ENCODE data around the gene NUBPL. TPM values are rescaled to one million over a fixed set of nuclear protein-coding genes. Genes with fewer than 3 reads are reported as not detected.
"Not testable (repeated sequence)": the region's sequence is repeated elsewhere in the genome, so short reads cannot be mapped to it uniquely, and the experiment has no call there.

Gene NUBPL
- total RNA-seq, 1 experiment from 2014 or later: 11.6 TPM

- H3K27me3 Mint-ChIP-seq (ENCODE audit: low read depth): no peaks in the 10 kb centered on the region
- no peak overlapping the region for H3K27ac Mint-ChIP-seq
- H3K4me3 Mint-ChIP-seq: no peak overlapping the region
- ChIA-PET POLR2A (no interaction called here), CTCF (no interaction called here)
- ATAC-seq: no peak
- peaks cover 38% of the 10 kb centered on the region for H3K9me3 Mint-ChIP-seq
- TF ChIP-seq ZNF263 (CRISPR knock-in tag; IDR thresholded peaks at IDR 0.05; ENCODE audit: low read depth): no peak
- TF ChIP-seq IRF2 (CRISPR knock-in tag; IDR thresholded peaks at IDR 0.05; ENCODE audit: borderline replicate concordance, low read depth): no peak
- H3K4me1 Mint-ChIP-seq: no peaks in the 10 kb centered on the region
- peaks cover 3% of the 10 kb centered on the region; the same call in 1 of the 2 replicates for H3K36me3 Mint-ChIP-seq
- DNase-seq (ENCODE audit: low spot score): no peak
These were observed 50.7 kb downstream of the NUBPL start for GRCh38 chr14:31611778-31612433.

DNA sequence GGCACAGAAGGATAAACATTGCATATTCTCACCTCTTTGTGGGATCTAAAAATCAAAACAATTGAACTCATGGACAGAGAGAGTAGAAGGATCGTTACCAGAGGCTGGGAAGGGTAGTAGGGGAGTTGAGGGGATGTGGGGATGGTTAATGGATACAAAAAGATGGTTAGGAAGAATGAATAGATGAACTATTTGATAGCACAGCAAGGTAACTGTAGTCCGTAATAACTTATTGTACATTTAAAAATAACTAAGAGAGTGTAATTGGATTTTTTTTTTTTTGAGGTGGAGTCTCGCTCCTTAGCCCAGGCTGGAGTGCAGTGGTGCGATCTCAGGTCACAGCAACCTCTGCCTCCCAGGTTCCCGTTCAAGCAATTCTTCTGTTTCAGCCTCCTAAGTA, 52.0 kb downstream of the NUBPL start:
- POLR2A ChIA-PET: no interaction called here
- CTCF ChIA-PET: no interaction called here
- Mint-ChIP-seq H3K27ac (no peak overlapping the region), H3K27me3 (ENCODE audit: low read depth) (no peaks in the 10 kb centered on the region), H3K9me3 (peaks cover 35% of the 10 kb centered on the region), H3K4me1 (no peaks in the 10 kb centered on the region), H3K36me3 (peaks cover 3% of the 10 kb centered on the region; the same call in 1 of the 2 replicates), H3K4me3 (no peak overlapping the region)
- TF ChIP-seq, protein P1, sequence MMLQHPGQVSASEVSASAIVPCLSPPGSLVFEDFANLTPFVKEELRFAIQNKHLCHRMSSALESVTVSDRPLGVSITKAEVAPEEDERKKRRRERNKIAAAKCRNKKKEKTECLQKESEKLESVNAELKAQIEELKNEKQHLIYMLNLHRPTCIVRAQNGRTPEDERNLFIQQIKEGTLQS (CRISPR knock-in tag; conservative IDR thresholded peaks at IDR 0.05): no peak
- TF ChIP-seq, protein P2, sequence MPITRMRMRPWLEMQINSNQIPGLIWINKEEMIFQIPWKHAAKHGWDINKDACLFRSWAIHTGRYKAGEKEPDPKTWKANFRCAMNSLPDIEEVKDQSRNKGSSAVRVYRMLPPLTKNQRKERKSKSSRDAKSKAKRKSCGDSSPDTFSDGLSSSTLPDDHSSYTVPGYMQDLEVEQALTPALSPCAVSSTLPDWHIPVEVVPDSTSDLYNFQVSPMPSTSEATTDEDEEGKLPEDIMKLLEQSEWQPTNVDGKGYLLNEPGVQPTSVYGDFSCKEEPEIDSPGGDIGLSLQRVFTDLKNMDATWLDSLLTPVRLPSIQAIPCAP (CRISPR knock-in tag; IDR thresholded peaks at IDR 0.05): no peak
- ATAC-seq (no peak), DNase-seq (ENCODE audit: low spot score) (no peak)

DNA sequence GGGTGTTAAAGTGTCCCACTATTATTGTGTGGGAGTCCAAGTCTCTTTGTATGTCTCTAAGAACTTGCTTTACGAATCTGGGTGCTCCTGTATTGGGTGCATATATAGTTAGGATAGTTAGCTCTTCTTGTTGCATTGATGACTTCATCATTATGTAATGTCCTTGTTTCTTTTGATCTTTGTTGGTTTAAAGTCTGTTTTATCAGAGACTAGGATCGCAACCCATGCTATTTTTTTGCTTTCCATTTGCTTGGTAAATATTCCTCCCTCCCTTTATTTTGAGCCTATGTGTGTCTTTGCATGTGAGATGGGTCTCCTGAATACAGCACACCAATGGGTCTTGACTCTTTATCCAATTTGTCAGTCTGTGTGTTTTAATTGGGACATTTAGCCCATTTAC, 57.7 kb downstream of the NUBPL start:
- Mint-ChIP-seq H3K9me3 (peaks cover 55% of the 10 kb centered on the region), H3K36me3 (peaks cover 33% of the 10 kb centered on the region)
- POLR2A ChIA-PET; DNase-seq (ENCODE audit: low spot score); ATAC-seq; H3K27ac Mint-ChIP-seq; H3K4me1 Mint-ChIP-seq; H3K4me3 Mint-ChIP-seq; H3K27me3 Mint-ChIP-seq (ENCODE audit: low read depth); CTCF ChIA-PET: not testable (repeated sequence)

DNA sequence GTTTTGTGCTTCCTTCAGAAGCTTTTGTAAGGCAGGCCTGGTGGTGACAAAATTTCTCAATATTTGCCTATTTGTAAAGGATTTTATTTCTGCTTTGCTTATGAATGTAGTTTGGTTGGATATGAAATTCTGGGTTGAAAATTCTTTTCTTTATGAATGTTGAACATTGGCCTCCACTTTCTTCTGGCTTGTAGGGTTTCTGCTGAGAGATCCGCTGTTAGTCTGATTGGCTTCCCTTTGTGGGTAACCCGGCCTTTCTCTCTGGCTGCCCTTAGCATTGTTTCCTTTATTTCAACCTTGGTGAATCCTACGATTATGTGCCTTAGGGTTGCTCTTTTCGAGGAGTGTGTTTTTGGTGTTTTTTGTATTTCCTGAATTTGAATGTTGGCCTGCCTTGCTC, 58.2 kb downstream of the NUBPL start:
- H3K27ac Mint-ChIP-seq: no peak overlapping the region
- ATAC-seq: no peak
- POLR2A ChIA-PET: no interaction called here
- TF ChIP-seq NR1H2 (CRISPR knock-in tag; IDR thresholded peaks at IDR 0.05) (no peak), ZNF317 (CRISPR knock-in tag; IDR thresholded peaks at IDR 0.05; ENCODE audit: borderline replicate concordance, low read depth) (0 out of 2 replicates have a peak, but pooled peaks have one; percentile 20), ZNF425 (CRISPR knock-in tag; conservative IDR thresholded peaks at IDR 0.05) (no peak), FOXK1 (CRISPR knock-in tag; IDR thresholded peaks at IDR 0.05) (no peak)
- H3K36me3 Mint-ChIP-seq: peaks cover 36% of the 10 kb centered on the region
- H3K4me3 Mint-ChIP-seq: no peak overlapping the region
- peaks cover 59% of the 10 kb centered on the region for H3K9me3 Mint-ChIP-seq
- H3K4me1 Mint-ChIP-seq: no peaks in the 10 kb centered on the region
- CTCF ChIA-PET: no interaction called here
- DNase-seq (ENCODE audit: low spot score): no peak
- no peaks in the 10 kb centered on the region for H3K27me3 Mint-ChIP-seq (ENCODE audit: low read depth)

DNA sequence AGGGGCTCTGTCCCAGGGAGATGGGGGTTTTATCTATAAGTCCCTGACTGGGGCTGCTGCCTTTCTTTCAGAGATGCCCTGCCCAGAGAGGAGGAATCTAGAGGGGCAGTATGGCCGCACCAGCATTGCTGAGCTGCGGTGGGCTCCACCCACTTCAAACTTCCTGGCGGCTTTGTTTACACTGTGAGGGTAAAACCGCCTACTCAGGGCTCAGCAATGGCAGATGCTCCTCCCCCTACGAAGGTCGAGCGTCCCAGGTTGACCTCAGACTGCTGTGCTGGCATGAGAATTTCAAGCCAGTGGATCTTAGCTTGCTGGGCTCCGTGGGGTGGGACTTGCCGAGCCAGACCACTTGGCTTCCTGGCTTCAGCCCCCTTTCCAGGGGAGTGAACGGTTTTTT, 59.7 kb downstream of the NUBPL start:
- POLR2A ChIA-PET; H3K4me1 Mint-ChIP-seq; H3K4me3 Mint-ChIP-seq; CTCF ChIA-PET; H3K27ac Mint-ChIP-seq; H3K27me3 Mint-ChIP-seq (ENCODE audit: low read depth): not testable (repeated sequence)
- DNase-seq (ENCODE audit: low spot score) (peak; percentile 23), ATAC-seq (peak; percentile 82)
- Mint-ChIP-seq H3K9me3 (peaks cover 60% of the 10 kb centered on the region), H3K36me3 (peaks cover 36% of the 10 kb centered on the region)

DNA sequence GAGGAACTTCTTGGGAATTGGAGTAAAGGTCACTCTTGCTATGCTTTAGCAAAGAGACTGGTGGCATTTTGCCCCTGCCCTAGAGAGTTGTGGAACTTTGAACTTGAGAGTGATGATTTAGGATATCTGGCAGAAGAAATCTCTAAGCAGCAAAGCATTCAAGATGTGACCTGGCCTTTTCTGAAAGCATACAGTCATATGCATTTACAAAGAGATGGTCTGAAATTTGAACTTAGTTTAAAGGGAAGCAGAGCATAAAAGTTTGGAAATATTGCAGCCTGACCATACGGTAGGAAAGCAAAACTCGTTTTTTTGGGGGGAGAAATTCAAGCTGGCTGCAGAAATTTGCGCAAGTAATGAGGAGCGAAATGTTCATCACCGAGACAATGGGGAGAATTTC, 60.9 kb downstream of the NUBPL start:
- no peaks in the 10 kb centered on the region for H3K4me1 Mint-ChIP-seq
- H3K36me3 Mint-ChIP-seq: peaks cover 36% of the 10 kb centered on the region
- POLR2A ChIA-PET: no interaction called here
- H3K27me3 Mint-ChIP-seq (ENCODE audit: low read depth): no peaks in the 10 kb centered on the region
- CTCF ChIA-PET: no interaction called here
- DNase-seq (ENCODE audit: low spot score) (no peak), ATAC-seq (no peak)
- H3K27ac Mint-ChIP-seq: no peak overlapping the region
- peaks cover 60% of the 10 kb centered on the region for H3K9me3 Mint-ChIP-seq
- H3K4me3 Mint-ChIP-seq: no peak overlapping the region
- TF ChIP-seq GTF2I (CRISPR knock-in tag; conservative IDR thresholded peaks at IDR 0.05) (no peak), SP1 (CRISPR knock-in tag; conservative IDR thresholded peaks at IDR 0.05) (no peak), SMAD4 (CRISPR knock-in tag; IDR thresholded peaks at IDR 0.05) (no peak), NR1H2 (CRISPR knock-in tag; IDR thresholded peaks at IDR 0.05) (no peak)
- TF ChIP-seq, protein P3, sequence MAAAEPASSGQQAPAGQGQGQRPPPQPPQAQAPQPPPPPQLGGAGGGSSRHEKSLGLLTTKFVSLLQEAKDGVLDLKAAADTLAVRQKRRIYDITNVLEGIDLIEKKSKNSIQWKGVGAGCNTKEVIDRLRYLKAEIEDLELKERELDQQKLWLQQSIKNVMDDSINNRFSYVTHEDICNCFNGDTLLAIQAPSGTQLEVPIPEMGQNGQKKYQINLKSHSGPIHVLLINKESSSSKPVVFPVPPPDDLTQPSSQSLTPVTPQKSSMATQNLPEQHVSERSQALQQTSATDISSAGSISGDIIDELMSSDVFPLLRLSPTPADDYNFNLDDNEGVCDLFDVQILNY (CRISPR knock-in tag; IDR thresholded peaks at IDR 0.05): no peak
- TF ChIP-seq, protein P2 (CRISPR knock-in tag; IDR thresholded peaks at IDR 0.05): no peak
- TF ChIP-seq, protein P4, sequence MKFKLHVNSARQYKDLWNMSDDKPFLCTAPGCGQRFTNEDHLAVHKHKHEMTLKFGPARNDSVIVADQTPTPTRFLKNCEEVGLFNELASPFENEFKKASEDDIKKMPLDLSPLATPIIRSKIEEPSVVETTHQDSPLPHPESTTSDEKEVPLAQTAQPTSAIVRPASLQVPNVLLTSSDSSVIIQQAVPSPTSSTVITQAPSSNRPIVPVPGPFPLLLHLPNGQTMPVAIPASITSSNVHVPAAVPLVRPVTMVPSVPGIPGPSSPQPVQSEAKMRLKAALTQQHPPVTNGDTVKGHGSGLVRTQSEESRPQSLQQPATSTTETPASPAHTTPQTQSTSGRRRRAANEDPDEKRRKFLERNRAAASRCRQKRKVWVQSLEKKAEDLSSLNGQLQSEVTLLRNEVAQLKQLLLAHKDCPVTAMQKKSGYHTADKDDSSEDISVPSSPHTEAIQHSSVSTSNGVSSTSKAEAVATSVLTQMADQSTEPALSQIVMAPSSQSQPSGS (CRISPR knock-in tag; IDR thresholded peaks at IDR 0.05; ENCODE audit: borderline replicate concordance, low read depth): no peak

Measured in WTC11 (cell line).